Esophagus squamous epithelium (tissue), 5 donors: ENCODE data around the gene LINGO4. TPM values are rescaled to one million over a fixed set of nuclear protein-coding genes. Genes with fewer than 3 reads are reported as not detected.

Experiments used
- DNase-seq: peaks from one replicate; lab custom pipeline; 2025; lab: John Stamatoyannopoulos, UW
- H3K27ac ChIP-seq, 4 donors: fragments of 200-600 bp; sonication (generic); one replicate each; pipeline ENCODE4 v1.5.1; 2016 to 2019; ENCODE audit warnings: mild to moderate bottlenecking in 1 of 4
- H3K27me3 ChIP-seq, 4 donors: fragments of 200-600 bp; sonication (generic); 1 replicate in 3 of 4; 2 replicates in 1 of 4; pipeline versions ENCODE4 v1.5.1 to v1.6.0; 2017 to 2021; ENCODE audit warnings: antibody characterized with exemption in 1 of 4
- H3K36me3 ChIP-seq, 3 donors: fragments of 200-600 bp; sonication (generic); one replicate each; pipeline ENCODE4 v1.5.1; 2016 to 2019
- H3K4me1 ChIP-seq, 3 donors: fragments of 200-600 bp; sonication (generic); one replicate each; pipeline ENCODE4 v1.5.1; 2017 to 2019
- H3K4me3 ChIP-seq, 4 donors: fragments of 200-600 bp; sonication (generic); 1 replicate in 3 of 4; 2 replicates in 1 of 4; pipeline ENCODE4 v1.5.1; 2016 to 2019; ENCODE audit warnings: mild to moderate bottlenecking in 2 of 4, moderate library complexity in 1 of 4
- H3K9me3 ChIP-seq, 3 donors: fragments of 200-600 bp; sonication (generic); one replicate each; pipeline ENCODE4 v1.5.1; 2016 to 2019
- POLR2A ChIP-seq, 4 donors: fragments of 450-650 bp; IDR thresholded peaks; one replicate each; pipeline ENCODE4 v1.6.1; 2017; ENCODE audit warnings: antibody characterized with exemption in 4 of 4, mild to moderate bottlenecking in 4 of 4, moderate library complexity in 3 of 4
- WGBS, 2 donors: methylation state at CpG; one replicate each; pipeline ENCODE4 v1.1.5; 2018; 5-methylcytosine and 5-hydroxymethylcytosine counted together
- intact Hi-C: fragments of 100-400 bp; cut with DNase I; formaldehyde crosslinking; loops from one replicate; pipeline ENCODE4 v1.15.0; 2022
- small RNA-seq, 4 donors: library from RNA; depleted of rRNA; stranded (forward); fragments of <200 nt; gene quantifications; one replicate each; pipeline ENCODE3, GENCODE V24; 2016
- total RNA-seq, 4 donors: library from RNA; depleted of rRNA; stranded (reverse); fragments of >200 nt; gene quantifications; one replicate each; pipeline ENCODE4 v1.1.0, GENCODE V29; 2016
- TF ChIP-seq, protein P1 (sequence below), 6 experiments: fragments of 450-650 bp in 4 of 6; fragments of 200-600 bp in 2 of 6; sonication (generic) in 2 of 6; IDR thresholded peaks; one replicate each; pipeline ENCODE4 v1.5.1; 2016 to 2019; ENCODE audit warnings: antibody characterized with exemption in 6 of 6, mild to moderate bottlenecking in 4 of 6, moderate library complexity in 4 of 6
- donor health status: DM: yes; HTN: yes; CAD: no.

Gene LINGO4
- total RNA-seq, 4 donors from 2014 or later = 0.19 TPM; not detected in 3

- TF ChIP-seq POLR2A (IDR thresholded peaks at IDR 0.05) = no peak
- TF ChIP-seq, protein P1, sequence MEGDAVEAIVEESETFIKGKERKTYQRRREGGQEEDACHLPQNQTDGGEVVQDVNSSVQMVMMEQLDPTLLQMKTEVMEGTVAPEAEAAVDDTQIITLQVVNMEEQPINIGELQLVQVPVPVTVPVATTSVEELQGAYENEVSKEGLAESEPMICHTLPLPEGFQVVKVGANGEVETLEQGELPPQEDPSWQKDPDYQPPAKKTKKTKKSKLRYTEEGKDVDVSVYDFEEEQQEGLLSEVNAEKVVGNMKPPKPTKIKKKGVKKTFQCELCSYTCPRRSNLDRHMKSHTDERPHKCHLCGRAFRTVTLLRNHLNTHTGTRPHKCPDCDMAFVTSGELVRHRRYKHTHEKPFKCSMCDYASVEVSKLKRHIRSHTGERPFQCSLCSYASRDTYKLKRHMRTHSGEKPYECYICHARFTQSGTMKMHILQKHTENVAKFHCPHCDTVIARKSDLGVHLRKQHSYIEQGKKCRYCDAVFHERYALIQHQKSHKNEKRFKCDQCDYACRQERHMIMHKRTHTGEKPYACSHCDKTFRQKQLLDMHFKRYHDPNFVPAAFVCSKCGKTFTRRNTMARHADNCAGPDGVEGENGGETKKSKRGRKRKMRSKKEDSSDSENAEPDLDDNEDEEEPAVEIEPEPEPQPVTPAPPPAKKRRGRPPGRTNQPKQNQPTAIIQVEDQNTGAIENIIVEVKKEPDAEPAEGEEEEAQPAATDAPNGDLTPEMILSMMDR (IDR thresholded peaks at IDR 0.05) = no peak
- DNase-seq = no peak
- Histone ChIP-seq H3K27ac (no peak overlapping the region), H3K36me3 (peaks cover 0 to 34% (median 15%) of the 10 kb centered on the region in 3 donors), H3K9me3 (no peaks in the 10 kb centered on the region), H3K27me3 (no peaks in the 10 kb centered on the region), H3K4me1 (no peaks in the 10 kb centered on the region), H3K4me3 (no peak overlapping the region)
- intact Hi-C loops = no loop called here
- 45 to 56% methylated on average over 1 of the region's 1 CpG for WGBS, 2 donors
Observed at GRCh38 chr1:151756291-151756690, 48.9 kb downstream of the LINGO4 start.

Small RNAs within 50 kb of the gene (small RNA-seq; reads per million reads assigned to genes)
- gene RF00019 = 0 reads per million in 4 donors

Other genes starting within 250 kb of the LINGO4 start
- 10 to 100 TPM; 15.0 to 30.3 (median 17.3) TPM for gene SNX27, start 193.4 kb downstream of the LINGO4 start, total RNA-seq
- under 1 TPM in 1 of 4 donors, not detected in 3; 0.19 TPM for gene CELF3, start 88.6 kb downstream of the LINGO4 start, total RNA-seq
- gene RIIAD1, start 83.9 kb downstream of the LINGO4 start, total RNA-seq = not detected
- gene MRPL9, start 41.9 kb downstream of the LINGO4 start, total RNA-seq = 10 to 100 TPM; 49.1 to 56.3 (median 52.6) TPM
- gene TDRKH, start 14.9 kb downstream of the LINGO4 start, total RNA-seq = 1 to 10 TPM; 1.1 to 5.3 (median 2.3) TPM
- 10 to 100 TPM in 1 of 4 donors, 1 to 10 TPM in 2, under 1 TPM in 1; 0.75 to 11.5 (median 5.3) TPM for gene RORC, start 26.4 kb upstream of the LINGO4 start, total RNA-seq
- gene C2CD4D, start 34.4 kb upstream of the LINGO4 start, total RNA-seq = under 1 TPM in 2 of 4 donors, not detected in 2; 0.22 to 0.38 TPM
- 1 to 10 TPM in 1 of 4 donors, under 1 TPM in 1, not detected in 2; 0.76 to 1.7 TPM for gene THEM5, start 48.3 kb upstream of the LINGO4 start, total RNA-seq
- gene THEM4, start 104.1 kb upstream of the LINGO4 start, total RNA-seq = 10 to 100 TPM in 3 of 4 donors, 1 to 10 TPM in 1; 3.5 to 14.3 (median 12.3) TPM
- 100 to 1,000 TPM; 301 to 611 (median 447) TPM for gene S100A10, start 188.4 kb upstream of the LINGO4 start, total RNA-seq
- gene S100A11, start 231.6 kb upstream of the LINGO4 start, total RNA-seq = 1,000 to 10,000 TPM in 3 of 4 donors, 100 to 1,000 TPM in 1; 900 to 2,319 (median 1,590) TPM